GM19351 (cell line): ENCODE data around the gene DRAXIN.
"Not testable (repeated sequence)": the region's sequence is repeated elsewhere in the genome, so short reads cannot be mapped to it uniquely, and the experiment has no call there.

Experiments
- ATAC-seq: cut with Tn5 transposase; IDR thresholded peaks from one replicate; pipeline ENCODE4 v1.9.1; 2021; ENCODE audit warnings: mild to moderate bottlenecking, moderate library complexity; ENCODE audit not compliant: unreplicated experiment

Gene DRAXIN

GRCh38 chr1:11691302-11691914 is at the start of gene DRAXIN:
Gene DRAXIN, plus strand, starts transcription at chr1:11691710. Its CDS starts 14,549 bp downstream, at chr1:11706259.
- no peak for ATAC-seq

DNA sequence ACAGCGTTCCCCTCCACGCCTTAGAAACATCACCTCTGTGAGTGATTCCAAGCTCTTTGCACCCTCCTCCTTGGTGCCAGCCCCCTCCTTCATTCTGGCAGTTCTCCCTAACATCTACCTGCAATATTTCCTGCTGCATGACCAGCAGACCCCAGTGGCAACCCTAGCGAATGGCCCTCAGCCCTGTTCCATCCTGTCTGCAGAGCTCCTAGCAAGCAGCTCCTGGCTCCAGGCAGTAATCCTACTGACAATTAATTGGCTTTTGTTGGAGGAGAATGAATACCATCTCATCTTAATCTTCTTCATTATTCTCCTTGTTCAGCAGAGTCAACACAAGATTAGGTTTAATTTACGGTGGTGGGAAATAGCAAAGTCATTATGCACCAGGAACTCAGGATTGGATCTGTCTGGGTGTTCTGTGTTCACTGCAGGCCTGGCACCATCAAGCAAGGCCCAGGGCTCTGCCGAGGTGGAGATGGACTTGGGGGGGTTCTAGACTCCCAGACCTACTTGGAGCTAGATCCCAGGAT is 49.7 kb upstream of the DRAXIN start:
- ATAC-seq: no peak

DNA sequence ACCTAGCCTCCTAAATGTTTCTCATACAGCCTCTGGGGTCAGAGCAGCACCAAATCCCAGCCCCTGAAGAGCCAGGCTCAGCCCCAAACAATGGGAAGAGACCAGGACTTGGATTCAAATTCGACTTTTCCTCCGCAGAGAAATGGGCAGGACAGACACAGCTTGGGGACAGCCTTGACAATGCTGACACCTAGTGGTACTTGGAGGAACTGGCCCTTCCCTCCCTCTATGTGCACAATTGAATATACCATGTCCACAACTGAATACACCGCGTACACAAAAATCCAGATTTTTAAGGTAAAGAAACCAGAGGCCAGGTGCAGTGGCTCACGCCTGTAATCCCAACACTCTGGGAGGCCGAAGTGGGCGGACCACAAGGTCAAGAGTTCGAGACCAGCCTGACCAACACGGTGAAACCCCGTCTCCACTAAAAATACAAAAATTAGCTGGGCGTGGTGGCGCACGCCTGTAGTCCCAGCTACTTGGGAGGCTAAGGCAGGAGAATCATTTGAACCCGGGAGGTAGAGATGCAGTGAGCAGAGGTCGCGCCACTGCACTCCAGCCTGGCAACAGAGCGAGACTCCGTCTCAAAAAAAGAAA is 49.0 kb upstream of the DRAXIN start:
- ATAC-seq: not testable (repeated sequence)

DNA sequence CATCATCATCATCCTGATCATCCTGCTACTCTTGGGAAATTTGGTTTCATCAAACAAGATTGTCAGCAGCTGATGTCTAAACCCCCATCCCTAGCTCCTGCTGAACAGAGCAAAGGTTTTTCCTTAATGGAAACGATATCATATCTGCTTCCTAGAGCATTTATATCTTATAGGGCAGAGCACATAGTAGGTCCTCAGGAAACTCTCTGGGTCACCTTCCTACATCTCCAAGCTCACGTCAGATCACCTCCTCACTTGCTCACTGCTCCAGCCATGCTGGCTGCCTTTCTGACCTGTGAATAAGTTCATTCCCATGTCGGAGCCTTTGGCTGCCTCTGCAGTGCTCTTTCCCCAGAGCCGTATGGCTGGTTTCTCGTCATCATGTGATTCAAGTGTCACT is 47.7 kb upstream of the DRAXIN start:
- no peak for ATAC-seq

GRCh38 chr1:11645270-11645669 is 46.2 kb upstream of the DRAXIN start:
- no peak for ATAC-seq

GRCh38 chr1:11645670-11646265 is 45.7 kb upstream of the DRAXIN start:
- ATAC-seq: no peak

- ATAC-seq: no peak
These were observed 45.2 kb upstream of the DRAXIN start for GRCh38 chr1:11646317-11646716.

GRCh38 chr1:11647333-11647732 is 44.2 kb upstream of the DRAXIN start:
- no peak for ATAC-seq

- no peak for ATAC-seq
These were observed 43.5 kb upstream of the DRAXIN start for GRCh38 chr1:11648039-11648438.

DNA sequence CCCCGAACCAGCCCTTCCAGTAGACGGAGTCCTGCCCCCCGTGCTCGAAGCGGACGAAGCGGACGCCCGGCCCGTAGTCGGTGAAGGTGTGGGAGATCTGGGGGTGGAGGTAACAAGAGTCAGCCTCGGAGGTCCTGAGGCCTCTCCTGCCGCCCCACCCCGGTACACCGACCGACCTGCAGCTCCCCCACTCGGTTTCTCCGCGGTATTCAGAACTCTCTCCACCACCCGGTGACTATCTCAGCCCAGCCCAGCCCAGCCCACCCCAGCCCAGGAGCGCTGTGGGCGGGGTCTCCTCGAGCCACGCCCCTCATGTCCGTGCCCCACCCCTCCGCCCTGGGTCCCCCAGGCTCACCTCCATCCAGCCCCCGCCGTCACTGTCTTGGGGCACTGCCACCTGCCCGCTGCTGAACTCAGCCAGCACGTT is 42.8 kb upstream of the DRAXIN start:
- no peak for ATAC-seq

DNA sequence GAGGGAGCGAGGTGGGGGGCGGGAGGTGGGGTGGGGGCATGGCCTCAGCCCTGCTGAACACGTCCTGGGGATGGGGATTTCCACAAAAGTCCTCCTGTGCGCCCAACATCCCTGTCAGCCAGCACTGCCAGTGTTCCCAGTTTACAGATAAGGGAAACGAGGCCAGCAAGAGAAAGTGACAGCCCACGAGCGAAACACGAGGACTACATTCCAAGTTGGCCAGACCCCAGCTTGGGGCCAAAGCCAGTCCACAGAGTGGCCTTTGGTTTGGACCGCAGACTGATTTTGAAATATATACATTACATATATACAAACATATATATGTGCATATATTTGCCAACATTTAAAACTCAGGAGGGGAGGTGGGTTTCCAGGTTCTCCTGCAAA is 42.3 kb upstream of the DRAXIN start:
- no peak for ATAC-seq

- ATAC-seq: no peak
These were observed 41.7 kb upstream of the DRAXIN start for GRCh38 chr1:11649624-11650330.

- ATAC-seq: no peak
These were observed 41.0 kb upstream of the DRAXIN start for GRCh38 chr1:11650331-11650991.

DNA sequence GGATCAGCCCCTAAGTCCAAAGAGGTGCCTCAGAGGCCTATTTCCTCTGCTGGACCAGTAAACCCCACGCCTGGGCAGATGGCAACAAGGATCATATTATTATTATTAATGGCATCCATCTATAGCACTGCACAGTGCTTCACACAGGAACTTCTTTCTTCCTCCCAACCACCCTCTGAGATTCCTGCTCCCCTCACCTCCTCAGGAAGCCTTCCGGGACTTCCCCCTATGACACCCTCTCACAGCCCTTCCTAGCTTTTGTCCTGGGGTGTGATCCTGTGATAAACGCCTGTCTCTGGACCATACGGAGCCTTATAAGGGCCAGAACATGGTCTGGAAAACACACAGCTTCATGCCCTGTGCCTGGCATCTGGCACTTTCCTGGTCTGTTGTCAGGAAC is 40.5 kb upstream of the DRAXIN start:
- no peak for ATAC-seq

GRCh38 chr1:11652203-11652780 is 39.2 kb upstream of the DRAXIN start:
- no peak for ATAC-seq

DNA sequence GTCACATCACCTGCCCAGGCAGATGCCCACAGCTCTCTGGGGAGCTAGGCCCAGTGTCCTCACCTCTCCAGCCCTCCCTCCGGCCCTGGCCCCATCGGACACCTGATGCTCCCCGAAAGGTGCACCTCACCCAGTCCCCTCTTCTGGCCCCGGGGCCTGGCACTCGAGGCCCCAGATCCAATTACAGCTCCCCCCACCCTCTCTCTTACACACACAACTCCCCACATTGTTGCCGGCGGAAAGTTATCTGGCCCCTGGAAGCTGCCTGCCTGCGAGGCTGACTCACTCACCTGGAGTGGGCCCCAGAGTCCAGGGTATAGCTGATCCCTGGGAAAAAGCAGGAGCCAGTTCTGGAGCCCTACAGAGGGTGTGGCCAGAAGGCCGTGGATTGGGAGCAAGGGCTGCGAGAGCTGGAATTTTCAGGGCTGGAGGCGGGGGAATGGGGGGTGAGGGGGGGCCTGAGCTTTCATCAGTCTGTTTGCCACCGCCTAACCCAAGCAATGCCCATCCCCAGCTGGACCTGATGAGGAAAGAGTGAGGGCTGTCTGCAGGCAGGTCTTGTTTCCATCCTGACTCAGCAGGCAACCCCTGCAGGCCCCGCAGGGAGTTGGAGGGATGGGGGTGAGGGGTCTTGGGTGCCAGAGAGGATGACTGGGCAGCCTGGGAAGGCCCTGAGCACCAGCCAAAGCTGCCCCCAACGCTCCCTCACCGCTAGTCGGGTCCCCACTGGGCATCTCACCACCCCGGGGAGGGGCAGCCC is 38.2 kb upstream of the DRAXIN start:
- ATAC-seq: no peak

DNA sequence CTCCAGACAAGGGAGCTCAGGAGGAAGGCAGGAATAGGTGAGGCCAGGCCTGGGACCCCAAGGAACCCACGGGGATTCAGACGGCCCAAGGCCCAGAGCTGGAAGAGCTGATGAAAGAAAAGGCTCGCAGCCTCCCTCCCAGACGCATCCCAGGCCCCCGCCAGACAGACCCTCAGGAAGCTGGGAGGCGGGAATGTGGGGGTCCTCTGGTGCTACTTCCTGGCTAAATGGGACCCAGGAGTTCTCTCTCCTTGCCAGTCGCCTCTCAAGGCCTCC is 37.7 kb upstream of the DRAXIN start:
- ATAC-seq: no peak

DNA sequence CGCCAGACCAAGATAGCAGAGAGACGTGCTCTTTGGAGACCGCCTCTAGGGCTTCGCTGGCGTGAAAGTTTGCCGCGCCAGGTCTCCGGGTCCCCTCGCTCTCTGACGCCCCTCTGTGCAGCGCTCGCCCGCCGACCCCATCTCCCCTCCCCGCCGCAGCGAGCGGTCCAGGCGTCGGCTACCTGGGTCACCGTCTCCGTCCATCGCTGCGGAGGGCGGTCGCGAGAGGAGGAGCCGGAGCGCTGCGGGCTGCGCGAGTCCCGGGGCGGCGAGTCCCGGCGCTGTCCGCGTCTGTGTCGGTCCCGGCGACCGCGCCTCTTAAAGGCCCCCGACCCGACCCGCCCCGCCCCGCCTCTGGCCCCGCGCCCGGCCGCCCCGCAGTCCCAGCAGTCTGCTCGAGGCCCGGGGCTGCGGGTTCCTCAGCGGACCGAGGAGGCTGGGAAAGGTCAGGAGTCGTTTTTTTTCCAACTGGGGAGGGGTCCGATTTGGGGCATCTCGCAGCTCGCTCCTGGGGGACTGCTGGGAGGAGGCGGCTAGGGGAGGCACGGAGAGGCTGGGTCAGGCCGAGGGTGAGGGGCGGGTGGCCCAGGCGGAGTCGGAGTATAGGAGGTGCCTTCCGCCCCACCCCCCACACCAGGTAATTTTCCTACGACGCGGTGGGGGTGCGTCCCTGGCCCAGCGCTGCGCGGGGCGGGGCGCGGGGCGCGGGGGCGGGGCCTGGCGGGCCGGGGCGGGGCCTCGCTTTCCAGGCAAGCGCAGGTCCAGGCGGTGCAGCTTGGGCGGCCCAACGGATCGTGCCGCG is 37.2 kb upstream of the DRAXIN start, which contains the start of the genes FBXO2 and FBXO44:
FBXO2 (minus strand) TSS at position 293 of the 802 bp plus-strand sequence; CDS start at position 204, 89 bp downstream.
FBXO44 (plus strand) TSS at position 741 of the 802 bp plus-strand sequence. CDS start 959 bp downstream, outside the sequence.
- ATAC-seq: peak; percentile 82
